Measurements from ENCODE around the gene PIEZO1. TPM values are rescaled to one million over a fixed set of nuclear protein-coding genes. Genes with fewer than 3 reads are reported as not detected.
A peak's percentile ranks its signal among the peaks of the same experiment; 100 is the strongest.

PIEZO1 gene
- polyA plus RNA-seq, 1 experiment: 139 TPM

DNA sequence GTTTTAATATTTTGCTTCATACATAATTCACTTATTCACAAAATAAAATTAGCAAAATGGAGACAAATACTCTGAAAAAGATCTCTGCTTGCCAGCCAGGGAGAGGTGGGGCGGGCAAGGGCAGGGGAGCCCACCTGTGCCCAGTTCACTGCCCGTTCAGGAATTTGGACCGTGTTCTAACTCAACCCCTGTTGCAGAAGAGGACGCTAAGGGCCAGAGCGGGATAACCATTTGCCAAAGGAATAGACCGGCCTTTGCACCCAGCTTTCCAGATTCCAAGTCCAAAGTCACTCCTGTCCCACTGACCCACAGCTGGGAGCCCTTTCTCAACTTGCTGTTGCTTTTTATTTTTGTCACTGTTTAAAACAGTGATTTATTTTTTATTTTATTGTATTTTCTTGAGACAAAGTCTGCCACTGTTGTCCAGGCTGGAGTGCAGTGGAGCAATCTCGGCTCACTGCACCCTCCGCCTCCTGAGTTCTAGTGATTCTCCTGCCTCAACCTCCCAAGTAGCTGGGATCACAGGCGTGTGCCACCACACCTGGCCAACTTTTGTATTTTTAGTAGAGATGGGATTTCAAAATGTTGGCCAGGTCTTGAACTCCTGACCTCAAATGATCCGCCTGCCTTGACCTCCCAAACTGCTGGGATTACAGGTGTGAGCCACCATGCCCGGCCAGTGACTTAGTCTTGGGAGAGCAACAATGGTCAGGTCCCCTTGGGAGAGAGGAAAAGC, 2.7 kb upstream of the PIEZO1 start:
- Histone ChIP-seq H3K36me3 (ENCODE audit: control insufficient read depth, insufficient read depth, low read length) (no peaks in the 10 kb centered on the region), H3K27me3 (ENCODE audit: control insufficient read depth, insufficient read depth, low read length) (no peaks in the 10 kb centered on the region), H3K4me3 (ENCODE audit: low read depth, low read length) (no peak overlapping the region)
- ChIA-PET CTCF (interaction anchor here (0.8 to 4.4 kb wide), 6 partner anchors 8 to 53 kb away, joined by 3 to 35 read pairs (median 12); no protein-coding TSS in a partner anchor), POLR2A (no interaction called here)
- DNase-seq (ENCODE audit: low read depth): no peak
- TF ChIP-seq, protein P1, sequence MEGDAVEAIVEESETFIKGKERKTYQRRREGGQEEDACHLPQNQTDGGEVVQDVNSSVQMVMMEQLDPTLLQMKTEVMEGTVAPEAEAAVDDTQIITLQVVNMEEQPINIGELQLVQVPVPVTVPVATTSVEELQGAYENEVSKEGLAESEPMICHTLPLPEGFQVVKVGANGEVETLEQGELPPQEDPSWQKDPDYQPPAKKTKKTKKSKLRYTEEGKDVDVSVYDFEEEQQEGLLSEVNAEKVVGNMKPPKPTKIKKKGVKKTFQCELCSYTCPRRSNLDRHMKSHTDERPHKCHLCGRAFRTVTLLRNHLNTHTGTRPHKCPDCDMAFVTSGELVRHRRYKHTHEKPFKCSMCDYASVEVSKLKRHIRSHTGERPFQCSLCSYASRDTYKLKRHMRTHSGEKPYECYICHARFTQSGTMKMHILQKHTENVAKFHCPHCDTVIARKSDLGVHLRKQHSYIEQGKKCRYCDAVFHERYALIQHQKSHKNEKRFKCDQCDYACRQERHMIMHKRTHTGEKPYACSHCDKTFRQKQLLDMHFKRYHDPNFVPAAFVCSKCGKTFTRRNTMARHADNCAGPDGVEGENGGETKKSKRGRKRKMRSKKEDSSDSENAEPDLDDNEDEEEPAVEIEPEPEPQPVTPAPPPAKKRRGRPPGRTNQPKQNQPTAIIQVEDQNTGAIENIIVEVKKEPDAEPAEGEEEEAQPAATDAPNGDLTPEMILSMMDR (IDR thresholded peaks at IDR 0.05; ENCODE audit: insufficient read depth, low read depth, low read length): no peak

DNA sequence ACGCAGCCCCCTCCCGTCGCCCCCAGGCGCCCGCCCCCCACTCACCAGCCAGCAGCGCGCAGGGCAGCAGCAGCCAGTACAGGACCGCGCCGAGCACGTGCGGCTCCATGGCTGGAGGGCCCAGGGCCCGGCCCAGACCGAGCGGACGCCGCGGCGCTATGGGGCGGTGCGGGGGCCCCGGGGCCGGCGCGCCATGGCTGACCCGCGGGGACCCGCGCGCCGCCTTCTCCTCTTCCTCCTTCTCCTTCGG, 239 bp downstream of the PIEZO1 start:
- Histone ChIP-seq H3K36me3 (ENCODE audit: control insufficient read depth, insufficient read depth, low read length) (no peaks in the 10 kb centered on the region), H3K4me3 (ENCODE audit: low read depth, low read length) (peak overlapping the region; percentile 62), H3K27me3 (ENCODE audit: control insufficient read depth, insufficient read depth, low read length) (no peaks in the 10 kb centered on the region)
- CTCF ChIA-PET: interaction anchor here (0.6 to 8.2 kb wide), 11 partner anchors 8 to 1004 kb away, joined by 3 to 111 read pairs (median 5); no protein-coding TSS in a partner anchor
- POLR2A ChIA-PET: no interaction called here
- DNase-seq (ENCODE audit: low read depth): no peak
- TF ChIP-seq, protein P1 (IDR thresholded peaks at IDR 0.05; ENCODE audit: insufficient read depth, low read depth, low read length): no peak

DNA sequence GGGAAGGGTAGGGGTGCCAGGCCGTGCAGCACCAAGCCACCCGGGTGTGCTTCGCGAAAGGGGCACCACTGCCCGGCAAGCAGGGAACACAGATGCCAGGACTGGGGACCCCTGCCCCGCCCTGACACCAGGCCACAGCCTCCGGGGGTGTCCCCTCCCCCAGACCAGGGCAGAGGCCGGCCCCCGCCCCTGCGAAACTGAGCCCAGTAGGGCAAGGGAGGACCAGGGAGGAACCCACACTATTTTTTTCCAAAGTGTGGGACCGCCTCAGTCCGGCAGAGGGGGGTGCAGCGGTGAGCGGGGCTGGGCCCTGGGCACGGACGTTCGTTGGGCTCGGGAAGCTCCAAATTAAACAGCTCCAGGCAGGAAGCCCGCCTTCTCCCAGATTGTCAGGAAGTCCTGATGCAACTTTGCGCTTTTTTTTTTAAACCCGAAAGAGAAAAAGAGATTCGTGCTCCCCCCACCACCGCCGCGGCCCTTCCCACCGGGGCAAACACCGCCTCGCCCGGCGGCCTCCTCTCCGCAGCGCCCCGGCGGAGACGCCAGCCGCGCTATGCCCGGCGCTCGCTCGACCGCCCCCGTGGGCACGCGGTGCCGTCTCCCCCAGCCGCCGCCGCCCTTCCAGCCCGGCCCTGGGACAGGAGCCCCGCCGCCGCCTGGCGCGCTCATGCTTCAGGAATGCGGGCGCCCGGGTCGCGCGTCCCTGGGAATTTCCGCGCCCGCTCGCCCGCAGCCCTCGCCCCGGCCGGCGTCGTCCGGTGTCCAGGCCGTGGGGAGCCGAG, 755 bp downstream of the PIEZO1 start:
- DNase-seq (ENCODE audit: low read depth): no peak
- no peaks in the 10 kb centered on the region for H3K36me3 ChIP-seq (ENCODE audit: control insufficient read depth, insufficient read depth, low read length)
- ChIA-PET CTCF (interaction anchor here (0.6 to 8.2 kb wide), 11 partner anchors 9 to 1004 kb away, joined by 3 to 111 read pairs (median 5); no protein-coding TSS in a partner anchor), POLR2A (interaction anchor here (0.7 kb wide), 1 partner anchor 122 kb away, joined by 6 read pairs; no protein-coding TSS in a partner anchor)
- no peaks in the 10 kb centered on the region for H3K27me3 ChIP-seq (ENCODE audit: control insufficient read depth, insufficient read depth, low read length)
- TF ChIP-seq, protein P1 (IDR thresholded peaks at IDR 0.05; ENCODE audit: insufficient read depth, low read depth, low read length): peak; percentile 74
- peak overlapping the region; percentile 62 for H3K4me3 ChIP-seq (ENCODE audit: low read depth, low read length)

DNA sequence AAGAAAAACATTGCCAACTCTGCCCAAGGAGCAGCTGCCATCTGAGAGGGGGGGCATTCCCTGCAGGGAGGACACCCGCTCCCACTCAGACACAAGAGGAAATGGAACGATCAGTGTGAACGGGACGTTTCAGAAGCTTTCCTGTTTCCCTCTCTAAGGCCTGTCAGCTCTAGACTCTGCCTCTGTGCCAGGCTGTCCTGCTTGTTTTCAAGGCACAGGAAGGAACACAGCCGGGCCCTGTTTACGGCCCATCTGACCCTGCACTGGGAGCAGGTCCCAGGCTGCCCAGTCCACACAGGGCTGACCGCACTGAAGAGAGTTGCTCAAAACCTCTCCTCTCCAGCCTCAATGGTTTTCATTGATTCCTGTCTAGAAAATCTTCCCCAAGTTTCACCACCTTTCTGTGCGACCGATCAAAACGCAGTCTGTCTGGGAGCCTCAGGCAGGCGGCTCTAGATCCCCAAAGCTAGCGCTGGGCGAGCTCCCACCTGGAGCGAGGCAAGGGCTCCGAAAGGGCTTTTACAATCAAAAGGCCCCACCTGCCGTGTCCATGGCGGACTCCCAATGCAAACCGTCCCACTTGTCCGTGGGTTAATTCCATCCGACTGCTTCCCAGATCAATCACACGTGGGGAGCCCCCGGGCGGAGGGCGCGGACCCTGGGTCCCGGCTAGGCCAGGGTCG, 1.5 kb downstream of the PIEZO1 start:
- POLR2A ChIA-PET: interaction anchor here (0.7 kb wide), 1 partner anchor 121 kb away, joined by 6 read pairs; no protein-coding TSS in a partner anchor
- CTCF ChIA-PET: interaction anchor here (0.6 to 8.2 kb wide), 8 partner anchors 9 to 431 kb away, joined by 3 to 111 read pairs (median 12); no protein-coding TSS in a partner anchor
- Histone ChIP-seq H3K4me3 (ENCODE audit: low read depth, low read length) (peak overlapping the region; percentile 62), H3K36me3 (ENCODE audit: control insufficient read depth, insufficient read depth, low read length) (no peaks in the 10 kb centered on the region), H3K27me3 (ENCODE audit: control insufficient read depth, insufficient read depth, low read length) (no peaks in the 10 kb centered on the region)
- no peak for DNase-seq (ENCODE audit: low read depth)
- TF ChIP-seq, protein P1 (IDR thresholded peaks at IDR 0.05; ENCODE audit: insufficient read depth, low read depth, low read length): no peak

Measured in BJ (cell line).